Uterus (tissue), 2 donors: ENCODE results near the gene FDCSP.

Experiments used
- CTCF ChIP-seq, 4 experiments: fragments of 200-600 bp in 2 of 4; fragments of 450-650 bp in 2 of 4; sonication (generic) in 2 of 4; IDR thresholded peaks; one replicate each; pipeline ENCODE4 v1.5.1; 2016 to 2019; ENCODE audit warnings: antibody characterized with exemption in 4 of 4, mild to moderate bottlenecking in 2 of 4, moderate library complexity in 1 of 4
- POLR2A ChIP-seq, 2 donors: fragments of 450-650 bp; IDR thresholded peaks; one replicate each; pipeline ENCODE4 v1.6.1; 2016; ENCODE audit warnings: antibody characterized with exemption in 2 of 2, mild to moderate bottlenecking in 1 of 2, moderate library complexity in 1 of 2

GRCh38 chr4:70179811-70180210 lies 46.1 kb upstream of the FDCSP start:
- TF ChIP-seq CTCF (IDR thresholded peaks at IDR 0.05) (no peak), POLR2A (IDR thresholded peaks at IDR 0.05) (no peak)
